MCF 10A (cell line): ENCODE data around the gene NOM1. TPM values are rescaled to one million over a fixed set of nuclear protein-coding genes. Genes with fewer than 3 reads are reported as not detected.

ENCODE experiments used
- BruUV-seq: library from RNA; stranded (reverse); fragments of 400-500 nt; replicated peaks from 2 replicates; lab custom pipeline; 2021; lab: Mats Ljungman, UMichigan
- CTCF ChIA-PET: fragments of 300-600 bp; sonication (Branson Sonifier 250); formaldehyde crosslinking; extraction: SDS; loops from one replicate; lab custom pipeline; 2021; ENCODE audit warnings: antibody characterized with exemption, inconsistent platforms; lab: Yijun Ruan, JAX
- POLR2A ChIA-PET: fragments of 300-600, 350-650 bp; sonication (Branson Sonifier 250); formaldehyde crosslinking; extraction: SDS; loops from one replicate; lab custom pipeline; 2020; ENCODE audit warnings: antibody characterized with exemption, inconsistent platforms; lab: Yijun Ruan, JAX
- DNase-seq: peaks from one replicate; pipeline ENCODE4 v3.0.0-alpha.2; 2018; ENCODE audit not compliant: unreplicated experiment
- H3K27ac Mint-ChIP-seq: one replicate; pipeline ENCODE4 v1.8.0; 2022; ENCODE audit warnings: mild to moderate bottlenecking, low read depth, mixed read lengths; ENCODE audit not compliant: unreplicated experiment
- H3K27me3 Mint-ChIP-seq: one replicate; pipeline ENCODE4 v1.8.0; 2022; ENCODE audit warnings: mixed read lengths; ENCODE audit not compliant: insufficient read depth, unreplicated experiment
- H3K36me3 Mint-ChIP-seq: one replicate; pipeline ENCODE4 v1.8.0; 2022; ENCODE audit warnings: mild to moderate bottlenecking, moderate library complexity, mixed read lengths; ENCODE audit not compliant: insufficient read depth, unreplicated experiment
- H3K4me1 Mint-ChIP-seq: one replicate; pipeline ENCODE4 v1.8.0; 2022; ENCODE audit warnings: mixed read lengths; ENCODE audit not compliant: insufficient read depth, unreplicated experiment
- H3K4me3 Mint-ChIP-seq: one replicate; pipeline ENCODE4 v1.8.0; 2022; ENCODE audit warnings: mild to moderate bottlenecking, moderate library complexity, mixed read lengths; ENCODE audit not compliant: unreplicated experiment
- H3K9me3 Mint-ChIP-seq: one replicate; pipeline ENCODE4 v1.8.0; 2022; ENCODE audit warnings: mixed read lengths; ENCODE audit not compliant: unreplicated experiment
- CTCF ChIP-seq: fragments of 200-600 bp; IDR thresholded peaks from one replicate; pipeline ENCODE4 v1.8.0; 2022; ENCODE audit warnings: antibody characterized with exemption, mild to moderate bottlenecking; ENCODE audit not compliant: unreplicated experiment
- intact Hi-C: fragments of 100-400 bp; cut with micrococcal nuclease; formaldehyde crosslinking; loops from 2 replicates; pipeline ENCODE4 v1.14.1; 2022
- total RNA-seq: library from RNA; stranded (reverse); gene quantifications from 2 replicates; pipeline ENCODE4 v1.2.3, GENCODE V29; 2022

NOM1 gene
- total RNA-seq, 1 experiment from 2014 or later: 34.1 TPM

GRCh38 chr7:157016352-157017041 lies 67.0 kb downstream of the NOM1 start:
- DNase-seq: no peak
- no peak overlapping the region for H3K4me3 Mint-ChIP-seq
- ChIA-PET CTCF (no interaction called here), POLR2A (interaction anchor here (0.6 kb wide), 1 partner anchor 1640 kb away, joined by 3 read pairs; no protein-coding TSS in a partner anchor)
- no peak overlapping the region for H3K27ac Mint-ChIP-seq
- TF ChIP-seq CTCF: no peak
- no TSS peak for BruUV-seq
- H3K4me1 Mint-ChIP-seq: no peaks in the 10 kb centered on the region
- H3K9me3 Mint-ChIP-seq: no peaks in the 10 kb centered on the region
- no peaks in the 10 kb centered on the region for H3K36me3 Mint-ChIP-seq
- peaks cover 14% of the 10 kb centered on the region for H3K27me3 Mint-ChIP-seq
- intact Hi-C loops: no loop called here

- peaks cover 16% of the 10 kb centered on the region for H3K27me3 Mint-ChIP-seq
- no peak overlapping the region for H3K4me3 Mint-ChIP-seq
- DNase-seq: no peak
- BruUV-seq: no TSS peak
- intact Hi-C loops: no loop called here
- TF ChIP-seq CTCF: no peak
- H3K4me1 Mint-ChIP-seq: no peaks in the 10 kb centered on the region
- CTCF ChIA-PET: no interaction called here
- no peak overlapping the region for H3K27ac Mint-ChIP-seq
- no peaks in the 10 kb centered on the region for H3K9me3 Mint-ChIP-seq
- POLR2A ChIA-PET: no interaction called here
- H3K36me3 Mint-ChIP-seq: no peaks in the 10 kb centered on the region
Measured at GRCh38 chr7:157017149-157017548, 67.6 kb downstream of the NOM1 start.

GRCh38 chr7:157017603-157018327 lies 68.3 kb downstream of the NOM1 start:
- TF ChIP-seq CTCF: no peak
- no peaks in the 10 kb centered on the region for H3K9me3 Mint-ChIP-seq
- BruUV-seq: no TSS peak
- H3K4me3 Mint-ChIP-seq: no peak overlapping the region
- H3K27me3 Mint-ChIP-seq: peaks cover 22% of the 10 kb centered on the region
- H3K36me3 Mint-ChIP-seq: no peaks in the 10 kb centered on the region
- H3K27ac Mint-ChIP-seq: no peak overlapping the region
- no peaks in the 10 kb centered on the region for H3K4me1 Mint-ChIP-seq
- ChIA-PET POLR2A (no interaction called here), CTCF (no interaction called here)
- no peak for DNase-seq
- intact Hi-C loops: no loop called here

- ChIA-PET CTCF (no interaction called here), POLR2A (interaction anchor here (0.7 to 1.1 kb wide), 2 partner anchors 11 to 764 kb away, joined by 3 read pairs; no protein-coding TSS in a partner anchor)
- Mint-ChIP-seq H3K9me3 (no peaks in the 10 kb centered on the region), H3K4me3 (no peak overlapping the region), H3K27me3 (peaks cover 29% of the 10 kb centered on the region), H3K36me3 (no peaks in the 10 kb centered on the region), H3K27ac (no peak overlapping the region), H3K4me1 (no peaks in the 10 kb centered on the region)
- no TSS peak for BruUV-seq
- DNase-seq: no peak
- intact Hi-C loops: no loop called here
- TF ChIP-seq CTCF: no peak
Measured at GRCh38 chr7:157018328-157018996, 69.0 kb downstream of the NOM1 start.
